ENCODE data around the gene SGSM2.

DNA sequence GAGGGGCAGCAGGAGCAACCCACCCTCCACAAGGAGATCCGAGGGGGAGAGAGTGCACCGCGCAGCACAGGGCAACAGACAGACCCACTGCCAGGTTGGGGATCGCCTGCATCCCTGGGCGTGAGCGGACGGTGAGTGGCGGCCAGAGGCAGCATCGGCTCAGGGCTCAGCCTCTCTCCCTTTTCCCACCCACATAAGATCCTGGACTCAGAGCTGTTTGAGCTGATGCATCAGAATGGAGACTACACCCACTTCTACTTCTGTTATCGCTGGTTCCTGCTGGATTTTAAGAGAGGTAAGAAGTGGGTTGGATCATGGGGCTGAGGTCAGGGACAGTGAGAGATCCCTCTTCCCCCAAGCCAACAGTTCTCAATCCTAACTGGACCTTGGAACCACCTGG lies 40.4 kb downstream of the SGSM2 start:
- TF ChIP-seq CTCF (IDR thresholded peaks at IDR 0.05) (no peak), POLR2A (IDR thresholded peaks at IDR 0.05) (no peak)

Data from adrenal gland (tissue), 5 donors.